ENCODE results near the gene ZNF536.

- TF ChIP-seq CTCF (IDR thresholded peaks at IDR 0.05; ENCODE audit: insufficient read depth, low read length) (no peak), POLR2AphosphoS5 (IDR thresholded peaks at IDR 0.05; ENCODE audit: low read depth) (no peak), SPI1 (IDR thresholded peaks at IDR 0.05; ENCODE audit: borderline replicate concordance, low read depth) (no peak), GABPA (IDR thresholded peaks at IDR 0.05; ENCODE audit: low read depth) (no peak)
Observed at GRCh38 chr19:30469774-30470173, 97.6 kb downstream of the ZNF536 start.

Measured in HL-60 (cell line).